C4-2B (cell line): ENCODE results near the gene P4HA1.

ENCODE experiments used
- ZFX ChIP-seq: fragments of 450-650 bp; IDR thresholded peaks from 2 replicates; pipeline ENCODE4 v1.6.1; 2017
- TF ChIP-seq, protein P1 (sequence below): fragments of 450-650 bp; conservative IDR thresholded peaks from 2 replicates; pipeline ENCODE4 v1.5.1; 2017; ENCODE audit warnings: mild to moderate bottlenecking

- TF ChIP-seq, protein P1, sequence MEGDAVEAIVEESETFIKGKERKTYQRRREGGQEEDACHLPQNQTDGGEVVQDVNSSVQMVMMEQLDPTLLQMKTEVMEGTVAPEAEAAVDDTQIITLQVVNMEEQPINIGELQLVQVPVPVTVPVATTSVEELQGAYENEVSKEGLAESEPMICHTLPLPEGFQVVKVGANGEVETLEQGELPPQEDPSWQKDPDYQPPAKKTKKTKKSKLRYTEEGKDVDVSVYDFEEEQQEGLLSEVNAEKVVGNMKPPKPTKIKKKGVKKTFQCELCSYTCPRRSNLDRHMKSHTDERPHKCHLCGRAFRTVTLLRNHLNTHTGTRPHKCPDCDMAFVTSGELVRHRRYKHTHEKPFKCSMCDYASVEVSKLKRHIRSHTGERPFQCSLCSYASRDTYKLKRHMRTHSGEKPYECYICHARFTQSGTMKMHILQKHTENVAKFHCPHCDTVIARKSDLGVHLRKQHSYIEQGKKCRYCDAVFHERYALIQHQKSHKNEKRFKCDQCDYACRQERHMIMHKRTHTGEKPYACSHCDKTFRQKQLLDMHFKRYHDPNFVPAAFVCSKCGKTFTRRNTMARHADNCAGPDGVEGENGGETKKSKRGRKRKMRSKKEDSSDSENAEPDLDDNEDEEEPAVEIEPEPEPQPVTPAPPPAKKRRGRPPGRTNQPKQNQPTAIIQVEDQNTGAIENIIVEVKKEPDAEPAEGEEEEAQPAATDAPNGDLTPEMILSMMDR = no peak
- no peak for TF ChIP-seq ZFX
These were observed 16.9 kb upstream of the P4HA1 start for GRCh38 chr10:73113551-73113950.
